Subcutaneous preadipocyte (primary cell): ENCODE data around the gene CYBC1. TPM values are rescaled to one million over a fixed set of nuclear protein-coding genes. Genes with fewer than 3 reads are reported as not detected.

Experiments
- small RNA-seq: library from RNA; depleted of rRNA; stranded (forward); fragments of <200 nt; gene quantifications from one replicate; pipeline ENCODE3, GENCODE V24; 2012
- total RNA-seq: library from RNA; depleted of rRNA; stranded (reverse); fragments of >200 nt; gene quantifications from 2 replicates; pipeline ENCODE4 v1.2.3, GENCODE V29; 2012

The CYBC1 gene
- 57.3 and 58.3 TPM in 2 replicates for total RNA-seq

DNA sequence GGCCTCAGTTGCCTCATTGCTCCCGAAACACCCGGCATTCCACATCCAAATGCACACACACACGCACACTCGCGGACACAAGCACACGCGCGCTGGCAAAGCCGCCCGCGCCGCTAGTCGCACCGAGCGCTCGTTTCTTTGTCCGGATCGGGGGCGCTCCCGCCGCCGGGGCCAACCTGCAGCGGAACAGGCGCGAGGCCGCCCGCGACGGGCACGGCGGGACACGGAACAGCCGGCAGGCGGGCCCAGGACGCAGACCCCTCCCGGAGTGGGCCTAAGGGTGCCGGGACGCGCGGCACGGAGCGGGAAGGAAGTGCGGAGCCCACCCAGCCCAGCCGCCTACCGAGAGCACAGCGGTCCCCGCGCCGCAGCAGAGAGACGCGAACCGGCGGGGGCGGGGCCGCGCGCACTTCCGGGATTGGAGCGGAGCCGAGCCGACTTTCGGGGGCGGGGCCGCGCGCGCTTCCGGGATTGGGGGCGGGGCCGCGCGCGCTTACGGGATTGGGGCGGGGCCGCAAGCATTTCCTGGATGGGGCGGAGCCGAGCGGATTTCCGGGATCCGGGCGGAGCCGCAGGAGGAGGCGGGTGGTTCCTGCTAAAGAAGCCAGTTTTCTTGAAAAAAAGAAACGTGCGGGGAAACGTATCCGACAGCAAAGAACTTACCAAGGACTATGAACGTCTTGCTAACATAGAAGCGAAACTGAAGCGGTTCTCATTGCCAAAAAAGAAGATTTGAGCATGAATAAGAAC is at the start of gene CYBC1:
Gene CYBC1, minus strand, starts transcription at position 396 of the 750 bp plus-strand sequence. CDS start 1,498 bp downstream, outside the sequence.

DNA sequence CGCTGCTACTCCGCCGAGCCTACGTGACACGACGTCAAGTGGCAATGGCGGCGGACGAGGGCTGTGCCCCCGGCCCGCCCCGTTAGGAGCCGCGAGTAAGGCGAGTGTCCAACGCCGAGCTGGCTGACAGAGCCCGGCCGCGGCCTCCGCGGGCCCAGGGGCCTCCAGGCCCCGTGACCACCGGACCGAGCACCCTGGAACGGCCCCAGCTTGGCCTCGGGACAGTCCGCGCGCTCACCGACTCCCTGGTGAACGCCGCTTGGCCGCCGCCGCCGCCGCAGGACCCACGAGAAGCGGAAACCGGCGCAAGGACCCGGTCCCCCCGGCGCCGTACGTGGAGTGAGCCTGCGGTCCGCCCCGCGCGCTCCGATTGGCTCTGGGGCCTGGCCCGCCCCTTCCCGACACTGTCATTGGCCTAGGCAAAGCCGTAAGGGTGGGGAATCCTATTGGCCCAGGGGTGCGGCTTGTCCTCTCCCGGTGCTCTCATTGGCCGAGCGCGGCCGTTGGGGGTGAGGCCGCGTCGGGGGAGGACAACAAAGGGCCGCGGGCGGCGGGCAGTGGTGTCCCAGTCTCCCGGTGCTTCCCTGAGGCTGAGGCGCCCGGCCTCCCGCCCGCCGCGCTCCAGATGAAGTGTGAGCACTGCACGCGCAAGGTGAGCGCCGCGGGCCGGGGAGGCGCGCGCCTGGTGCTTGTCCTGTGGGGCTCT is 7.8 kb upstream of the CYBC1 start, which contains the start of gene NARF:
Gene NARF, plus strand, starts transcription at position 563 of the 706 bp plus-strand sequence. Its CDS starts 63 bp downstream, at position 626.

DNA sequence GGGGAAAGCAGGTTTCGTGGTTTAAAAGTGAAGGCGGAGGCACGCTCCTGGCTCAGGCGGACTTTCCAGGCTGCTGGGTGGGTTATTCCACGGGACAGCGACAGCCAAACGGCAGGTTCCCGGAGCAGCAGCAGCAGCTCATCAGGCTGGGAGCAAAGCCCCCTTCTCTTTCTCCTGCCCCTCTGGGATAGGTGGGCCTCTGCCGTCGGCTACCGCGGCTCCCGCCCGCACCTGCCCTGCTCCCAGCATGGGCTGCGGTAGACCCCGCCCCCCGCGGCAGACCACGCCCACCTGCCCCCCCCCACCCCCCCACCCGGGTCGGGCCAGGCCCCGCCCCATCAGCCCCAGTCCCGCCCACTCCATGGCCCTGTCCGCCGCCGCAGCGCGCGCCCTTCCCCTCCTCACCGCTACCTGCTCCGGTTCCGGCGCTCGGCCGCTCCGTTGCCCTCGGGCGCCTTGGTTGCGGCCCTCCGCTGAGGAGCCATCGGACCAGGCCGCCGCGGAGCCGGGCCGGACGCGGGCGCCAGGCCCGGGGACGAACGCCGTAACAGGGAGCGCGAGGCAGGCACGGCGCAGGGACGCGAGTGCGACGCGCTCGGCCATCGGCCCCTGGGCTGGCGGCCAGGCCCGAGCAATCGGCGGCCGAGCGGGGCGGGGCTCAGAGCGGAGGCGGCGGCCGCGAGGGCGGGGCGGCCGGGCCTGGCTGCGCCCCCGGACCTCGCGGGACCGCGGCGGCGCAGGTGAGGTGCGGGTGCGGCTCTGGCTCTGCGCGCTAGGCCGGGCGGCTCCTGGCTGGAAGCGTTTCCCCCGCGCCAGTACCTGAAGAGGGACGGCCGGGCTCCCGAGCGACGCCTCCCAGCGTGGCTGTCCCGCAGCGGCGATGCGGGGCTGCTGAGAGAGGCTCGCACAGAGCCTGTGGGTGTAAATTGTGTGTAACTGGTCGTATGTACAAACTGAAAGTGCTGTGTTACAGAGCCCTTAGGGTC is 32.3 kb downstream of the CYBC1 start, which contains the start of the genes HEXD and OGFOD3:
Gene HEXD, plus strand, starts transcription at position 347 of the 986 bp plus-strand sequence. CDS start 1,453 bp downstream, outside the sequence.
Gene OGFOD3, minus strand, starts transcription at position 586 of the 986 bp plus-strand sequence. Its CDS starts 101 bp downstream, at position 485.

Small RNA genes within 50 kb of the gene (small RNA-seq; reads per million reads assigned to genes)
- not detected for gene RF00019

Other genes starting within 250 kb of the CYBC1 start
- 18.7 and 26.6 TPM in 2 replicates for gene CCDC57, start 237.9 kb downstream of the CYBC1 start, total RNA-seq
- 64.7 and 108 TPM in 2 replicates for gene SLC16A3, start 221.7 kb downstream of the CYBC1 start, total RNA-seq
- 37.1 and 48.5 TPM in 2 replicates for gene CSNK1D, start 177.1 kb downstream of the CYBC1 start, total RNA-seq
- gene CD7, start 133.1 kb downstream of the CYBC1 start, total RNA-seq: 0.39 TPM in 1 of 2 replicates, not detected in the other
- 35.4 and 60.3 TPM in 2 replicates for gene SECTM1, start 117.0 kb downstream of the CYBC1 start, total RNA-seq
- gene TEX19, start 91.5 kb downstream of the CYBC1 start, total RNA-seq: under 0.01 TPM in 1 of 2 replicates, not detected in the other
- gene UTS2R, start 79.0 kb downstream of the CYBC1 start, total RNA-seq: not detected in 2 replicates
- 9.6 and 10.7 TPM in 2 replicates for gene HEXD, start 32.4 kb downstream of the CYBC1 start, total RNA-seq
- gene OGFOD3, start 32.2 kb downstream of the CYBC1 start, total RNA-seq: 19.7 and 25.7 TPM in 2 replicates
- gene NARF, start 8.0 kb upstream of the CYBC1 start, total RNA-seq: 20.1 and 32.0 TPM in 2 replicates
- gene FOXK2, start 69.0 kb upstream of the CYBC1 start, total RNA-seq: 43.0 and 55.3 TPM in 2 replicates
- gene WDR45B, start 197.7 kb upstream of the CYBC1 start, total RNA-seq: 38.2 and 40.9 TPM in 2 replicates
- 9.4 and 11.4 TPM in 2 replicates for gene RAB40B, start 247.9 kb upstream of the CYBC1 start, total RNA-seq